ENCODE measurements around the gene SLC39A13. TPM values are rescaled to one million over a fixed set of nuclear protein-coding genes. Genes with fewer than 3 reads are reported as not detected.

SLC39A13 gene
- total and polyA plus RNA-seq, 2 of the 4 experiments (the other 2 are of a cell fraction): 32.4 to 144 TPM

DNA sequence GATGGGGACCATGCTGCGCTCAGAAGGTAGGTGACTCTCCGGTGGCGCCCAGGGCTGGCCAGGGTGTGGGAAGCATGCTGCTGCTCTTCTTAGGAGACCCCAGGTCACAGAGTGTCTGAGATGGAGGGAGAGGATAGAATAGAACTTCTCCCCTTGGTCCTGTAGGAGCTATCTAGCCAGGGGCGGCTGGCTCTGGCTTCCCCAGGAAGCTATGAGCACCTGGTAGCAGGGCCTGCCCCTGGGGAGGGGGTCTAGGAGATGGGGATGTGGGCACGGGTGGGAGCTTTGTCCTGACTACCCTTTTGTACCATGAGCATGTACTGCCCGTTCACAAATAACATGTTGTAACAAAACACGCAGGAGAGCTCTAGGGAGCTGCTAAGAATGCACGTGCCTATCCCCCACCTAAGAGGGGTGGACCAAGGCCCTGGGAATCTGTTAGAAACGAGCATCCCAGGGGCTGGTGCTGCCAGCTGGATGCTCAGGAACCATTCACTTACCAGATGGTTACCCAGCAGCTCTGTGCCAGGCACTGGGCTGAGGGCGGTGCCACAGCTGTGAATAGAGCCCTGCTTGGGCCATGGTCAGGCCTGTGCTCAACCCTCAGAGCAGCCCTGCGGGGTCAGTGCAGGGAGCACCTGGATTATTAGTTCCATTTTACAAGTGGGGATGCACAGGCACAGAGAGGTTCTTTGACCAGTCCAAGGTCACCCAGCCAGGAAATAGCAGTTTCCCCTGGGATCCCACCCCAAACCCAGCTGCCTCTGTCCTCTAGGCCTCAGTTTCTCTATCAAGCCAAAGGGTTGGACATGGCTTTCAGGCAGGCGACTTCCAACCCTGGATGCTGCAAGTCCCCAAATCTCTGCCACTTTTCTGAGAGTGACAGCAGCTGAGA lies 2.2 kb downstream of the SLC39A13 start:
- H3K14ac ChIP-seq (replicated peaks; ENCODE audit: low read depth, low read length): peak overlapping the region; percentile 4; the same call in 1 of the 2 replicates
- peaks cover 14% of the 10 kb centered on the region for H3K9me1 ChIP-seq (ENCODE audit: insufficient read depth, low read length)
- H3K9ac ChIP-seq (ENCODE audit: low read depth, low read length): peak overlapping the region; percentile 97
- peaks cover 44% of the 10 kb centered on the region for H3K36me3 ChIP-seq (ENCODE audit: control insufficient read depth, insufficient read depth, low read length)
- peaks cover 44% of the 10 kb centered on the region for H3K4me1 ChIP-seq (ENCODE audit: control insufficient read depth, insufficient read depth, low read length)
- peak overlapping the region; percentile 35; the same call in 1 of the 2 replicates for H4K91ac ChIP-seq (ENCODE audit: insufficient read depth, low read depth, low read length)
- H4K8ac ChIP-seq (ENCODE audit: low read depth in 2 of 2, low read length in 2 of 2): peak overlapping the region in 1 of 2 experiments; percentile 94; a peak in 2 of 4 replicates
- no peak overlapping the region for H3K23ac ChIP-seq (ENCODE audit: low read depth, low read length)
- H2BK20ac ChIP-seq (ENCODE audit: low read depth, low read length): no peak overlapping the region
- dilution Hi-C loops (cut with HindIII; ENCODE audit: low sequenced_read_pairs, unreplicated experiment) (no loop called here), in situ Hi-C loops (cut with MboI; ENCODE audit: low sequenced_read_pairs) (no loop called here), intact Hi-C loops (cut with micrococcal nuclease) (no loop called here)
- no peak overlapping the region; the same call in 1 of the 2 replicates for H2BK120ac ChIP-seq (ENCODE audit: low read depth, low read length)
- H2AFZ ChIP-seq (replicated peaks; ENCODE audit: low read length, poor library complexity): no peak overlapping the region
- H3K27me3 ChIP-seq (ENCODE audit: control insufficient read depth, insufficient read depth, low read length): no peaks in the 10 kb centered on the region
- BruUV-seq (replicated peaks): no TSS peak
- 91% methylated on average over 6 of the region's 12 CpGs; no CpG with 5 or more reads in 1 of the 2 experiments for WGBS, 2 experiments (ENCODE audit: extremely low coverage in 2 of 2, insufficient read length in 1 of 2)
- no peak for DNase-seq
- peak overlapping the region; percentile 98 for H3K27ac ChIP-seq (ENCODE audit: insufficient read depth, low read length)
- peaks cover 15 to 66% of the 10 kb centered on the region in 2 experiments; a peak in 3 of 4 replicates for H3K79me1 ChIP-seq (ENCODE audit: low read depth in 1 of 2, low read length in 2 of 2)
- no peak overlapping the region for H3K56ac ChIP-seq (ENCODE audit: extremely low read depth, insufficient read depth, low read length)
- no peak for ATAC-seq (ENCODE audit: low read depth)
- H2BK15ac ChIP-seq (ENCODE audit: low read depth, low read length): peak overlapping the region; percentile 12; the same call in 1 of the 3 replicates
- peak overlapping the region; percentile 86 for H3K4me2 ChIP-seq (ENCODE audit: low read depth, low read length)
- H3K4ac ChIP-seq (ENCODE audit: low read depth, low read length): peak overlapping the region; percentile 99
- H4K5ac ChIP-seq (ENCODE audit: low read depth, low read length): no peak overlapping the region
- no peak overlapping the region; the same call in 1 of the 2 replicates for H3K4me3 ChIP-seq (ENCODE audit: insufficient read depth, low read depth, low read length)
- H2BK5ac ChIP-seq (ENCODE audit: low read depth, low read length, poor library complexity, severe bottlenecking): peak overlapping the region; percentile 94
- H4K20me1 ChIP-seq (ENCODE audit: insufficient read depth, low read length): peaks cover 24% of the 10 kb centered on the region; the same call in 1 of the 2 replicates
- TF ChIP-seq SMC3 (IDR thresholded peaks at IDR 0.05; ENCODE audit: low read depth, low read length) (no peak), RFX5 (IDR thresholded peaks at IDR 0.05; ENCODE audit: low read depth, low read length) (no peak), MXI1 (IDR thresholded peaks at IDR 0.05; ENCODE audit: borderline replicate concordance, low read depth, low read length) (no peak), MAFK (IDR thresholded peaks at IDR 0.05; ENCODE audit: low read depth, low read length) (no peak), CHD1 (IDR thresholded peaks at IDR 0.05; ENCODE audit: low read depth, low read length) (no peak), MAZ (IDR thresholded peaks at IDR 0.05; ENCODE audit: borderline replicate concordance, low read depth, low read length) (no peak), NFE2L2 (IDR thresholded peaks at IDR 0.05; ENCODE audit: low read depth, low read length) (no peak), POLR2A (IDR thresholded peaks at IDR 0.05; ENCODE audit: low read depth, low read length) (no peak), FOS (IDR thresholded peaks at IDR 0.05; ENCODE audit: low read depth, low read length) (no peak), BHLHE40 (IDR thresholded peaks at IDR 0.05; ENCODE audit: low read depth, low read length) (no peak), CEBPB (IDR thresholded peaks at IDR 0.05; ENCODE audit: low read depth, low read length) (no peak)
- H2AK5ac ChIP-seq (ENCODE audit: low read depth, low read length): no peak overlapping the region; the same call in 1 of the 2 replicates
- POLR2A ChIA-PET (ENCODE audit: unreplicated experiment): no interaction called here
- CTCF ChIA-PET: no interaction called here
- peak overlapping the region; percentile 100 for H2AK9ac ChIP-seq (replicated peaks; ENCODE audit: low read depth, low read length, poor library complexity)
- no peaks in the 10 kb centered on the region for H3K9me3 ChIP-seq (ENCODE audit: control insufficient read depth, insufficient read depth, low read length)
- H3K18ac ChIP-seq (ENCODE audit: low read depth, low read length): no peak overlapping the region

Measured in IMR-90 (cell line).